ENCODE measurements around the gene CLEC2D.
"Not testable (repeated sequence)": the region's sequence is repeated elsewhere in the genome, so short reads cannot be mapped to it uniquely, and the experiment has no call there.

Gene CLEC2D, protein sequence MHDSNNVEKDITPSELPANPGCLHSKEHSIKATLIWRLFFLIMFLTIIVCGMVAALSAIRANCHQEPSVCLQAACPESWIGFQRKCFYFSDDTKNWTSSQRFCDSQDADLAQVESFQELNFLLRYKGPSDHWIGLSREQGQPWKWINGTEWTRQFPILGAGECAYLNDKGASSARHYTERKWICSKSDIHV

DNA sequence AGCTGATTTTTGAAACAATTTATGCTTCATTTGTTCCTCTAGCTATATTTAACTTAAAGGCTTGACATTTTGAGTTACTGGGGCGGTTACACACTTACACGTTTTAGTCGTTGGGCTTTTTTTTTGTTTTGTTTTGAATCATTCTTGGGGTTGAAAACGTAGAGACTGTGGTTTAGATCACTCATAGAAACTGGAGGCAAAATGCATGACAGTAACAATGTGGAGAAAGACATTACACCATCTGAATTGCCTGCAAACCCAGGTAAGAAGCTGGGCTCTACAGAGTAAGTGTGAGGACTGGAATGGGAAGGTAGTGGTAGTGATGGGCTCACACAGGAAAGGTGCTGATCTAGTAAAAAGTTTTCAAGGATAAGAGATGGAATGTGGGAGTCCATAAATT lies at the start of gene CLEC2D:
TSS of gene CLEC2D (plus strand) at position 180 of the 400 bp plus-strand sequence. CDS start at position 202, 22 bp downstream.
- no peak for DNase-seq (ENCODE audit: low read depth in 2 of 2)

DNA sequence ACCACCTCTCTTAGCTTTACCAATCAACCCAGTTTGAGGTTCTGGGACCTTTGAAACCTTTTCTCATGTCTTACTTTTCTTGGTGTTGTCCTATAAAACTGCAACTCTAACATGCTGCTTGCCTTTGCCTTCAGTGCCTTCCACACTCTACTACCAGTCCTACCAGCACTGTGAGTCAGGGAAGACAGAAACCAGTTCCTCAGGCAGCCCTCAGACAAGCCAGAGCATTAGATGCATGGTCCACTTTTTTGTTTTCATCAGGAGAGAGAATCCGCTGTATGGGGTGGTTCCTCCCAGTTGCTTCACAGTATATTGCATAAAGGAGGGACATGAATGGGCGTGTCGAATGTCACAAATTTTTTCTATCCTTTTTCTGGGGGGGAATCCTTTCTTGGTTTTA lies 44.5 kb upstream of the CLEC2D start:
- DNase-seq (ENCODE audit: low read depth in 2 of 2) = no peak

DNA sequence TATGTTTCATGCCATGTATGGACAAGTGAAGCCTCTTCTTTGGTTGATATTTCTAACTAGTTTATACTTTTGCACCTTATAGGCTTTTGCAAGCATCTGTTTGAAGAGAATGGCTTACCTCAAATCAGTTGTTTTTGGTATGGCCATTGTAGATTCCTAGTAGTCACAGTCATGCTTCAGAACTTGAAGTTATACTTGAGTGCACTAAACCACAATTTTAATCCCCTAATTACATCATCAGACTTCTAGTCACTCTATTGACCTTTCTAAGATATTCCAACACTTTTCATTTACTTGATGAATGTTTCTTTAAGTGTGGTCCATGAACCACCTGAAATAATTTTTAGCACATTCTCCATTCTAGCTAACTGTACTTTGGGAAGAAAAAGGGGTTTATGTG lies 43.2 kb upstream of the CLEC2D start:
- DNase-seq (ENCODE audit: low read depth in 2 of 2) = no peak

DNA sequence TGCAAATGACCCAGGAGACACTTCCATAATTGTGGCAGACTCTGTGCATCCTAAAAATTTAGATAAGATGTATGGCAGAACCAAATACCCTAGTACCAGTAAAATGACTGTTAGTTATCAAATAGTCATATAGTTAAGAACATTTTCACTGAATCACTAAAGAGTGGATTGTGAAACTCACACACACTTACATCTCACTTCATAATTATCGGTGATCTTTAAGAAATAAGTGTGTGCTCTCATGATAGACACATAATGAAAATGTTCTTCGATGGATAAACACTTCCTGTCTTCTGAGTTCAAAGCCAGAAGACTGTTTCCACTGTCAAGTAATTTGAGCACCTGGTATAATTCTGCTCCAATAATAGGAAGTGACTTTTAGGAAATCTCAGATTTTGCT lies 42.7 kb upstream of the CLEC2D start:
- no peak for DNase-seq (ENCODE audit: low read depth in 2 of 2)

DNA sequence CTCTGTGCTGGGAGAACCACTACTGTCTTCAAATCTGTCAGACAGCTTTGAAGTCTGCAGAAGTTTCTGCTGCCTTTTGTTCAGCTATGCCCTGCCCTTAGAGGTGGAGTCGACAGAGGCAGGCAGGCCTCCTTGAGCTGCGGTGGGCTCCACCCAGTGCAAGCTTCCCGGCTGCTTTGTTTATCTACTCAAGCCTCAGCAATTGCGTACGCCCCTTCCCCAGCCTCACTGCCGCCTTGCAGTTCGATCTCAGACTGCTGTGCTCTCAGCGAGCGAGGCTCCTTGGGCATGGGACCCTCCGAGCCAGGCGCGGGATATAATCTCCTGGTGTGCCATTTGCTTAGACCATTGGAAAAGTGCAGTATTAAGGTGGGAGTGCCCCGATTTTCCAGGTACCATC lies 36.7 kb upstream of the CLEC2D start:
- no peak for DNase-seq (ENCODE audit: low read depth in 2 of 2)

DNA sequence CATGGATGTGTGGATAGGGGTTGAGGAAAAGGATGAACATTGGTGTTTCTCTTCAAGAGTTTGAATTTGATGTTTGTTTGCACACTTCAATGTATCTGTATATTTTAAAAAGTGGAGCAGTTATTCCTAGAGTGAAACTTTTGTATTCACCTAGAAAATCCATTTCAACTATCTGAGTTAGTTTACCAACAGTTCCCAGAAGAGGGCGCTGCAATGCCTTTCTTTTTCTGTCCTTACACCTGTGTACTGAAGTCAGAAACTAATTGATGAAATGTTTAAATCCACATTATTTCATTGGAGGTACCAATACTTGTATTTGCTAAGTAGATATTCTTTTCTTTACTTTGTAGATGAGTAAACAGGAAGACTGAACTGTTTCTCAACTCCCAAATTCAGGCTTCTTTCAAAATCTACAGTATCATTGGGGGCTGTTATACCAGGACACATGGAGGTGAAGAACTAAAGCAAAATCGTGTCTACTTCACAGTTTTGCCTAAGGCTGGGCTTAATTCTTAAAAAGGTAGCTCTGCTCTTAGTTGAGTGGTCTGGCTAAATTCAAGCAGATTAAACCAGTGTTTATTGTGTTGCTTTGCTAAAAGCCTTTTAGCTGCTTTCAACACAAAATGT lies 35.2 kb upstream of the CLEC2D start:
- peak; percentile 51 to 75 for DNase-seq (ENCODE audit: low read depth in 2 of 2)

DNA sequence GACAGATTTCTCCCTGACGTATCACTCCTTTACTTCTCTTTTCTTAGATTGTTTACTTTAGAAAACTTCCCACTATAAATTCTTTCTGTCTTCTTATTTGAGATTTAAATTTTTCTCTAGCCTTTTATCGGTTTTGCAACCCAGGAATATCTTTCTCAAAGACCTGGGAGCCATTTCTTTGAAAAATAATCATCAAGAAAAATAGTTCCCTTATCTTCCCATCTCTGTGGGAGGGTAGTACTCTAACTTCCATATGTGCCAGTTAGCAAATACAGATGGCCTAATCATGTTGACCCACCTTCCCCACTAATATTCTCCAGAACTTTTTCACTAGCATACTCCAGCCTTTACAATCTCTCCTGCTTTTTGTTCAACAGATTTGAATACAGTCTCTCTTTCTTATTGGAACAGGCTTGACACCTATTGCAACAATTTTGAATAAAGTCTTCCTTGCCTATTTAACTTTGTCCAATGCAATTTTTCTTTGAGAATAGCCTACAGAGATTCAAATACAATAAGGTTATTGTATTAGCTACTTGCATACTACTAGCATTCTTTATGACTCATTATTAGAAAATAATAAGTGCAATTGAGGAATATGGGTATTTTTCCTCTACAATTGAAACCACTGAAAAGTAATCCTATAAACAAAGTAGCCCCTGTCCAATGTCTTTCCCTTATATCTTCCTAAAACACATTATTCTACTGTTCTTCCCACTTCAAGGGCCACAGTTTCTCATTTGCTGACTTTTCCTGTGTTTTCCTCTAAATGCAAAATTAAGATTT lies 34.4 kb upstream of the CLEC2D start:
- DNase-seq (ENCODE audit: low read depth in 2 of 2) = no peak

DNA sequence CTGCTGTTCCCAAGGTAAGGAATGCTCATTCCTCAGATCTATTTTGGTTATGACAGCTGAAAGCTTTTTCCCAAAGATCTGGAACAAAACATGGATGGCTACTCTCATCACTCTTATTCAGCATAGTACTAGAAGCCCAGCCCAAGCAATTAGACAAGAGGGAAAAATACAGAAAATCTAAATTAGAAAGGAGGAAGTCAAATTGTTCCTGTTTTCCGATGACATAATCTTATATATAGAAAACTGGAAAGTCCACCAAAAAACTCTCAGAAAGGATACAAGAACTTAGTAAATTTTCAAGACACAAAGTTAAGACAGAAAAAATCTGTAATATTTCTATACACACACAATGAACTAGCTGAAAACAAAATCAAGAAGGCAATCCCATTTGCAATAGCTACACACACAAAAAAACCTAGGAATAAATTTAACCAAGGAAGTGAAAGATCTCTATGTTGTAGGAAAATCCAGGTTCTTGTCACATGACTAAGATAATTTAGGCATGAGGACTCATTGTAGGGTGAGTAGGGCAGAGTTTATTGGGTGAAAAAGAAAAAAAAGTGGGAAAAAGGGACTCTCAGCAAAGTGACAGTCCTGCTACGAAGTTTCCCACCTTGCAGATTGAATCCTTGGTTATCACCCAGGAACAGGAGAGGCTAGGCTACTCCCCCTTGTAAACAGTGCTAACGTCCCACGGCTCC lies 33.2 kb upstream of the CLEC2D start:
- no peak for DNase-seq (ENCODE audit: low read depth in 2 of 2)

DNA sequence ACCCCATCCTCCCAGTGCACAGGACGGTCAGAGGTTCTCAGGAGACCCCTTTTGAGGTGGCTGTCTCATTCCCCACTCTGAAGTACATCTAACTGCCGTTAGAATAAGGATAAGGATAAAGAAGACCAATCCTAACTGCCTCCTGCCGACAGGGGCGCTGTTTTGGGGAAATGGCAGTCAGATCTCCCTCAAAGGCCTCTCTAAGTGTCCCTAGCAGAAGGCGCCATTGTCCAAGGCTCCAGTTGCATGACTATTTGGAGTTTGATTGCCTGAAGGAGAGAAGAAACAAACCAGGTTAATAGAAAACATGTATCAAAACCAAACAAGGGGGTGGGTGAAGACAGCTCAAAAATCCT lies 32.7 kb upstream of the CLEC2D start:
- no peak for DNase-seq (ENCODE audit: low read depth in 2 of 2)

DNA sequence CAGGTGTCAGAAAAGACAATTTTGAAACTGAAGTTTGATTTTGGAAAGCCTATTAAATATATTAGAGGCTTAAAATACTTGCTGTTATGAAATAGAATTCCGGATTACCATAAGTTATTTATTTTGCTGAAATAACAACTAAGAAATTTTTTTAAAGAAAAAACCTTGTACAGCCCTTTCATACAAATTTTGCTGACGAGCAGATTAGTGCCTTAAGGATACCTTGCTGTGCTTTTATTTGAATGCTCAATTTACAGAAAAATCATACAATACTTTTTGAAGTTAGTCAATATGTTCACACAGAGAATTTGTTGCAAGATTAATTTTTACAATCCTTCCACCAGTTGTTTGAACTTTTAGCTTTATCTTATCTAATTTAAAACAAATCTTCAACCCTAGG lies 29.5 kb upstream of the CLEC2D start:
- DNase-seq (ENCODE audit: low read depth in 2 of 2) = no peak

DNA sequence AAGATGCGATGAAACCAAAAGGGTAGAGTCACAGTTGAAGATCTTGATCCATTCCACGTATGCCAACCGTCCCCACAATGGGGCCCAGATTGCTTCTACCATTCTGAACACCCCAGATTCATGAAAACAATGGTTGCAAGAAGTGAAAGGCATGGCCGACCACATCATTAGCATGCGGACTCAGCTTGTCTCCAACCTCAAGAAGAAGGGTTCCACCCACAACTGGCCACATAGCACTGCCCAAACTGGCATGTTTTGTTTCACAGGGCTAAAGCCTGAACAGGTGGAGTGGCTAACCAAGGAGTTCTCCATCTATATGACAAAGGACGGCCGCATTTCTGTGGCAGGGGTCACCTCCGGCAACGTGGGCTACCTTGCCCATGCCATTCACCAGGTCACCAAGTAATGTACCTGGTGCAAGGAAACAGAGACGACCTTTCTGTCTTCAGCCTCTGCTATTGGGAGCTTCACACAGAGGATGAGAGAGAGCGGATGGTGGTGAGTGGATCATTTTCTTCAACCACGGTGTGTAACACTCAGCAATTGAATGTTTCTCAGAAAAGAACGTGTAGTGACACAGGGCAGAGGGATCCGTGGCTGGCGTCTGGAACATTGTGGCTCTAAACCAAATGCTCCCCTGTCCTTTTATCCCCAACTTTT lies 26.8 kb upstream of the CLEC2D start:
- DNase-seq (ENCODE audit: low read depth in 2 of 2) = no peak

DNA sequence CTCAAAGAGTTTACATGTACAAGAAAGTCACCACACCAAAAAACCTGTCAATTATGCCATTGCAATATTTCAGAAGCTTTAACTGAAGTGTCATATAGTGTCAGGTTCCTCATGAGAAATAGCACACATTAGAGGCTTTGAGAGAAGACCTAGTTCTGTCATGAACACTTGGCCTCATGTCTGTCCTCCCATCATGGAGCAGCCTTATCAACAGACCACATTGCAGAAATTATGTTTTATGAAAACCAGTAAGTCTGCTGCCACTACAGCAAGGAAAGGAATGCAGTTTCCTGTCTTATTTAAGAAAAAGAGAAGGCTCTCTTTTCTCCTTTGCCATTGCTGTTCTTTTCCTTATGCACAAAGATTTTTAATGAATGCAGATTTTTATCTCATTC lies 26.2 kb upstream of the CLEC2D start:
- no peak for DNase-seq (ENCODE audit: low read depth in 2 of 2)

DNA sequence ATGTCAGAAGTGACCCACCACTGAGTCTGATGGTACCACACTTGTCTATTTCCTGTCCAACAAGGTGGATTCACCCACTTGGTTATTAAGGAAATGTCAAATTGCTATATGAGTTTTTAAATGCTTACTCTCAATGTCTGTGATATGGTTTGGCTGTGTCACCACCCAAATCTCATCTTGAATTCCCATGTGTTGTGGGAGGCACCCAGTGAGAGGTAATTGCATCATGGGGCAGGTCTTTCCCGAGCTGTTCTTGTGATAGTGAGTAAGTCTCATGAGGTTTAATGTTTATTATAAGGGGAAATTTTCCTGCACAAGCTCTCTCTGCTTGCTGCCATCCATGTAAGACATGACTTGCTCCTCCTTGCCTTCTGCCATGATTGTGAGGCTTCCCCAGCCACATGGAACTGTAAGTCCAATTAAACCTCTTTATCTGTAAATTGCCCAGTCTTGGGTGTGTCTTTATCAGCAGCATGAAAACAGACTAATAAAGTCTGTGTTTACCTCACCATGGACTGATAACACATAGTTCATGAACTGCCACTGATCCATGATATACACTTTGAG lies 24.4 kb upstream of the CLEC2D start:
- not testable (repeated sequence) for DNase-seq (ENCODE audit: low read depth in 2 of 2)

DNA sequence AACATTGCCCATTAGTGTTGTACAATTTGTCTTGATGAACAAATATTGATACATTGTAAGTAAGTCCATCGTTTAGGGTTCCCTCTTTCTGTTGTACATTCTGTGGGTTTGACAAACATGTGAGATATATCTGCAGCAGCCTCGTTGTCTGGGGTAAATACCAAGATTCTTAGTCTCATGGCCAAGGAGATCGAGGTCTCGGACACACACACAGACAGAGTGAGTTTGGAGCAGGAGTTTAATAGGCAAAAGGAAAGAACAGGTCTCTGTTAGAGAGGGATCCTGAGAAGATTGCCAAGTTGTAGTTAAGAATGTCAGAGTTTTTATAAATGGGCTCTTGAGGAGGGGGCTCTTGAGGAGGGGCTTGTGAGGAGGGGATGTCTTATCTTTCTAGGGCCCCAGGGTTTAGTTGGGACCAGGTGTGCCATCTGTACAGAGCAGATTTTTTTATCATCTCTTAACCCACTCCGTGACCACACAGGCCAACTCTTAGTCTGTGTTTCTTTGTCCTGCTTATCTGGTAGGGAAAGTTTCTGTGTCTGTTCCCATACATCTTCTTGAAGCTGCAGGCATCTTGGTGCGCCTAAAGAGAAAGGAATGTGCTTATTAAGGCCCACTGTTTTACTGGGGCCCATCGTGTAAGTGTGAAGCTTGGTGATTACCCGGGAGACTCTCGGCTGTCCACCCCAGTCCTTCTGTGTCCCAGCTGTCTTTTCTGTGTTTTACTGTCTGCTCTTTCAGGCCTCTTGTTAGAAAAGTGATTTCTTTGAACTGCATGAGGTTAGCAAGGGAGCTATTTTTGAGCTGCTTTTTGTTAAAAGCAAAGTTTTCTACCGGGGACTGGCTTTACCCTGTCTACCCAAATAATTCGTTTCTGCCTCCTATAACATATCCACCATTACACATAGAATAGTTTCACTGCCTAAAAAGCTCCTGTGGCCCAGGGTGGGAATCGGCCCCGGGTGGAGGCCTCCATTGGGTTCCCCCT lies 22.4 kb upstream of the CLEC2D start:
- DNase-seq (ENCODE audit: low read depth in 2 of 2) = no peak

DNA sequence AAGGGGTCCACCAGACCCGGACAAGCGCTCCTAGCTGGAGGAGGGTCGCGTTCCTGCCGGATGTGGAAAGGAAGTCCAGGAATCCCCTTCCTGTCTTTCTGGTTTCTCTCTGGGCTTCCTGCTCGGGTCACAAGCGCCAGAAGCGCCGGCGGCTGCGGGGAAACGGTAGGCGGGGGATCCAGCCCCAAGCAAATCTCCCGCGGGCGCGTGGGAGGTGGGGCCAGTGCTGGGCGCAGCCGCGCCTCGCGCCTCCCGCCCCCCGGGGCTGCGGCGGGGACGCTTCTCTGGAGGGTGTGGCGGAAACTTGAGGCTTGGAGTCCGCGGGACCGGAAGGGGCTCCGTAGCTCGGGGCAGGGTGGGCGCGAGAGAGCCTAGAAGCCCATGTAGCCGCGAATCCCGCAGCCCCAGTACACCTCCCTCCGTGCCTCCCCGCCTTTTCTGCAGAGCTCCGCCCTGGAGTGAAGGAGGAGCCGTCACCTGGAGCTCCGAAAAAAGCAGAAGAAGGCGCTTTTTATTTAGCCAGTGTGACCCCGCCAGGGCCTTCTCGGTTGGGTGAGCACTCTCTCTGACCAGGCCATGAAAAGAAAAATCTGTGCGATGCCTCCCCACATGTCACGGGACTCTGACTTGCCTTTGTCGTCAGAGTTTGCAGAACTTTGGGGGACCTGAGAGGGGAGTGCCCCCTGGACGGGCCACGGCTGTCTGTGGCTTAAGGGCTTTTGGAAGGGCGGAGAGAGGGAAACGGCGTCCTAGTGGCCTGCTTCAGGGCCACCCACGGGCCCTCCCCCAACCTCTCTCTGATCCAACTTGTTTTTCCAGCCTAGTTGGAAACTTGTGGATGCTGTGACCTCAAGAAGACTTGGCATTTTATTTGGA lies 21.4 kb upstream of the CLEC2D start:
- peak; percentile 71 to 76 for DNase-seq (ENCODE audit: low read depth in 2 of 2)

DNA sequence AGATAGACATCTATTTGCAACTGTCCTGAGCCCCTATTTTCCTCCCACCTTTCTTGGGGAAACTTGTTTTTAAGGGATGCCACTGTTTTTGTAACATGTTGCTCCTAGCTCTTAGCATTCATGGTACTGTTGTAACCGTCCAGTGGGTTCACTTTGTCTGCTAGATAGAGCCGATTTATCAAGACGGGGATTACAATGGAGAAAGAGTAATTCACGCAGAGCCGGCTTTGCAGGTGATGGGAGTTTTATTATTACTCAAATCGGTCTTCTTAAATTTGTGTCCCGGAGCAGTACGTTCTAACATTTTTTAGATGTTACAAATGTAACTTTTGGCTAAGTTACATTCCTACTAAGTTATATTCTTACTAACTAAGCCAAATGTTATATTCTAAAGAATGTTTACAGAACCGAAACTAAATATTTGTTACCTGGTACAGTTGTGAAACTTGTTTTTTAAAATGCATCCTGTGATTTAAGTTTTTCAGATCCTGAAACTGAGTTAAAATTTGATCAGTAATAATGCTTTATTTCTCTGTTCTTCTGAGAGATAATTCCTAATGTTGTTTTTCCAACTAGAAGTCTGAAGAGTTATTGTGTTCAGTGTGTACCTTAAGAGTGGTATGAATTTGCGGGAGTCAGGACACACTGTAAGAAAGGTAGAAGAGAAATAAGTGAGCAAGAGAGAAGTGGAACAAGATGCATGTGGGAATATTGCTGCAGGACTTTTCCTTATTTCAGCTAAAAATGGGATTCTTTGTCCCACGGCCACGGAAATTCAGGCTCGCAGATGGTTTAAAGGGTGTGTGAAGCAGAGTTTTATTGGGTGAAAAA lies 20.6 kb upstream of the CLEC2D start:
- no peak for DNase-seq (ENCODE audit: low read depth in 2 of 2)

DNA sequence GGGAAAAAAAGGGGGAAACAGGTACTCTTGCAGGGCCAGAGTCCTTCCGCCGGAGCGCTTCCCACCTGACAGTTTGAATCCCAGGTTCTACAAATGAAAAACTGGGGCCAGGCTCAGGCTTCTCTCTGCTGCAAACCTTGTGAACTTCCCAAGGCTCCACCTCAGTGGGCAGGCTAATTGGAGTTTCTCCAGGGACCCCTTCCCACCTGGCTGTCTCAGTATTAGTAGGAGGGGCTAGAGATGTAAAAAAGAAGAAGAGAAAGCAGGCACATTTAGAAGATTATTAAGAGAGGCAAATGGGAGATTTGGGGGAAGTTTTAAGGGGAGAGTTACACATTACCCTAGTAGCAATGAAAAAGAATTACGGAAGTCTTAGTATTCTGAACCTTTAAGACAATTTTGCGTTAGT lies 20.0 kb upstream of the CLEC2D start:
- no peak for DNase-seq (ENCODE audit: low read depth in 2 of 2)

DNA sequence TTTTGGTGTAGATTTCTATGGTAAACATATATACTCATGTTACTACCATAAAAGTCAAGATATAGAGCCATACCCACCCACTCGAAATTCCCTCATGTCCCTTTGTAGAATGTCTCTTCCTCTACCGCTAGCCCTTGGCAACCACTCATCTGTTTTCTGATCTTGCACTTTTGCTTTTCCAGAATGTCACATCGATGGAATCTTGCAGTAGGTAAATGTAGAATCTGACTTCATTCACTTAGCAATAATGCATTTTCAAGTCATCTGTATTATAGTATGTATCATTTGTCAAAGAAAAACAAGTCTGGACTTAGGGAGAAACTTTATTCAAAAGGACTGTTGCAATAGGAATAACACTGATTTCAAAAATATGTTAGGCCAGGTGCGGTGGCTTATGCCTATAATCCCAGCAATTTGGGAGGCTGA lies 19.3 kb upstream of the CLEC2D start:
- DNase-seq (ENCODE audit: low read depth in 2 of 2) = no peak
